ENCODE data around the gene EEF2K. TPM values are rescaled to one million over a fixed set of nuclear protein-coding genes. Genes with fewer than 3 reads are reported as not detected.
A peak's percentile ranks its signal among the peaks of the same experiment; 100 is the strongest.
"Not testable (repeated sequence)": the region's sequence is repeated elsewhere in the genome, so short reads cannot be mapped to it uniquely, and the experiment has no call there.

The EEF2K gene
- total RNA-seq, 2 donors from 2014 or later, result 26.4 to 35.2 TPM

GRCh38 chr16:22203091-22203490 lies 3.0 kb upstream of the EEF2K start:
- intact Hi-C loops (cut with DNase I, micrococcal nuclease), result loop anchor here in 1 of 2 donors (10.0 kb wide), 1 partner anchor 92 kb away; the partner anchor contains the start of gene POLR3E
- DNase-seq, result no peak
- no peak for ATAC-seq

GRCh38 chr16:22204091-22204655 lies 1.9 kb upstream of the EEF2K start:
- intact Hi-C loops (cut with DNase I, micrococcal nuclease), result loop anchor here in 1 of 2 donors (10.0 kb wide), 1 partner anchor 91 kb away; the partner anchor contains the start of gene POLR3E
- ATAC-seq (no peak), DNase-seq (no peak)

- intact Hi-C loops (cut with DNase I, micrococcal nuclease), result loop anchor here in 1 of 2 donors (10.0 kb wide), 1 partner anchor 89 kb away; the partner anchor contains the start of gene POLR3E
These were observed 483 bp upstream of the EEF2K start for GRCh38 chr16:22205577-22206012.

GRCh38 chr16:22206842-22207714 lies 1.0 kb downstream of the EEF2K start:
- ATAC-seq (peak; percentile 55), DNase-seq (peak; percentile 83 to 84)
- intact Hi-C loops (cut with DNase I, micrococcal nuclease), result loop anchor here in 1 of 2 donors (10.0 kb wide), 1 partner anchor 88 kb away; the partner anchor contains the start of gene POLR3E

More at GRCh38 chr16:22205577-22206012, 483 bp upstream of the EEF2K start:
- no peak for DNase-seq
- no peak for ATAC-seq

- DNase-seq, result no peak
- ATAC-seq, result no peak
- intact Hi-C loops (cut with DNase I, micrococcal nuclease), result loop anchor here in 1 of 2 donors (10.0 kb wide), 1 partner anchor 87 kb away; the partner anchor contains the start of gene POLR3E
These were observed 1.8 kb downstream of the EEF2K start for GRCh38 chr16:22207715-22208360.

GRCh38 chr16:22210285-22210684 lies 4.2 kb downstream of the EEF2K start:
- DNase-seq (no peak), ATAC-seq (no peak)
- intact Hi-C loops (cut with DNase I, micrococcal nuclease), result no loop called here

GRCh38 chr16:22210854-22211253 lies 4.8 kb downstream of the EEF2K start:
- ATAC-seq (no peak), DNase-seq (no peak)
- intact Hi-C loops (cut with DNase I, micrococcal nuclease), result no loop called here

- no peak for ATAC-seq
- intact Hi-C loops (cut with DNase I, micrococcal nuclease), result no loop called here
- no peak for DNase-seq
These were observed 7.2 kb downstream of the EEF2K start for GRCh38 chr16:22213236-22213635.

GRCh38 chr16:22213801-22214200 lies 7.7 kb downstream of the EEF2K start:
- DNase-seq (no peak), ATAC-seq (no peak)
- intact Hi-C loops (cut with DNase I, micrococcal nuclease), result no loop called here

- DNase-seq (no peak), ATAC-seq (no peak)
- intact Hi-C loops (cut with DNase I, micrococcal nuclease), result no loop called here
These were observed 8.3 kb downstream of the EEF2K start for GRCh38 chr16:22214402-22214801.

- DNase-seq (no peak), ATAC-seq (no peak)
- intact Hi-C loops (cut with DNase I, micrococcal nuclease), result no loop called here
These were observed 8.8 kb downstream of the EEF2K start for GRCh38 chr16:22214889-22215288.

- ATAC-seq (no peak), DNase-seq (no peak)
- intact Hi-C loops (cut with DNase I, micrococcal nuclease), result no loop called here
These were observed 10.2 kb downstream of the EEF2K start for GRCh38 chr16:22216191-22216831.

- DNase-seq; ATAC-seq; intact Hi-C loops (cut with DNase I, micrococcal nuclease): not testable (repeated sequence)
These were observed 10.8 kb downstream of the EEF2K start for GRCh38 chr16:22216832-22217225.

- DNase-seq (no peak), ATAC-seq (peak; percentile 14)
- intact Hi-C loops (cut with DNase I, micrococcal nuclease), result no loop called here
These were observed 12.0 kb downstream of the EEF2K start for GRCh38 chr16:22217890-22218730.

- no peak for DNase-seq
- ATAC-seq, result no peak
- intact Hi-C loops (cut with DNase I, micrococcal nuclease), result no loop called here
These were observed 13.5 kb downstream of the EEF2K start for GRCh38 chr16:22219389-22220068.

- peak in 1 of 2 donors; percentile 46 for DNase-seq
- intact Hi-C loops (cut with DNase I, micrococcal nuclease), result no loop called here
- peak; percentile 91 for ATAC-seq
These were observed 14.0 kb downstream of the EEF2K start for GRCh38 chr16:22220069-22220440.

GRCh38 chr16:22220714-22221113 lies 14.6 kb downstream of the EEF2K start:
- intact Hi-C loops (cut with DNase I, micrococcal nuclease), result no loop called here
- ATAC-seq, result peak; percentile 15
- no peak for DNase-seq

GRCh38 chr16:22222006-22222405 lies 15.9 kb downstream of the EEF2K start:
- intact Hi-C loops (cut with DNase I, micrococcal nuclease), result no loop called here
- ATAC-seq, result no peak
- no peak for DNase-seq
